ENCODE measurements around the gene RAB33B.

Gene RAB33B

GRCh38 chr4:139484783-139485311, 30.9 kb downstream of the RAB33B start:
- Histone ChIP-seq H3K4me2 (ENCODE audit: low read depth, low read length, poor library complexity, severe bottlenecking) (no peak overlapping the region), H3K9me3 (ENCODE audit: insufficient read depth, low read depth, low read length) (no peaks in the 10 kb centered on the region), H4K20me1 (ENCODE audit: insufficient read depth, low read length, poor library complexity, severe bottlenecking) (no peaks in the 10 kb centered on the region), H3K36me3 (ENCODE audit: insufficient read depth, low read length) (no peaks in the 10 kb centered on the region), H3K4me1 (ENCODE audit: insufficient read depth, low read length, poor library complexity, severe bottlenecking) (no peaks in the 10 kb centered on the region), H3K27me3 (ENCODE audit: insufficient read depth, low read length, poor library complexity, severe bottlenecking) (no peaks in the 10 kb centered on the region), H2AFZ (ENCODE audit: low read length) (no peak overlapping the region), H3K9me2 (replicated peaks; ENCODE audit: low read depth, low read length) (no peaks in the 10 kb centered on the region), H3F3A (ENCODE audit: low read depth) (no peaks in the 10 kb centered on the region), H3K9ac (ENCODE audit: low read depth, low read length, poor library complexity, severe bottlenecking) (no peak overlapping the region), H3K4me3 (ENCODE audit: low read length, poor library complexity, severe bottlenecking) (no peak overlapping the region), H3K79me2 (ENCODE audit: insufficient read depth, low read length) (no peaks in the 10 kb centered on the region)
- TF ChIP-seq EZH2phosphoT487 (IDR thresholded peaks at IDR 0.05; ENCODE audit: borderline replicate concordance): no peak
- TF ChIP-seq, protein P1, sequence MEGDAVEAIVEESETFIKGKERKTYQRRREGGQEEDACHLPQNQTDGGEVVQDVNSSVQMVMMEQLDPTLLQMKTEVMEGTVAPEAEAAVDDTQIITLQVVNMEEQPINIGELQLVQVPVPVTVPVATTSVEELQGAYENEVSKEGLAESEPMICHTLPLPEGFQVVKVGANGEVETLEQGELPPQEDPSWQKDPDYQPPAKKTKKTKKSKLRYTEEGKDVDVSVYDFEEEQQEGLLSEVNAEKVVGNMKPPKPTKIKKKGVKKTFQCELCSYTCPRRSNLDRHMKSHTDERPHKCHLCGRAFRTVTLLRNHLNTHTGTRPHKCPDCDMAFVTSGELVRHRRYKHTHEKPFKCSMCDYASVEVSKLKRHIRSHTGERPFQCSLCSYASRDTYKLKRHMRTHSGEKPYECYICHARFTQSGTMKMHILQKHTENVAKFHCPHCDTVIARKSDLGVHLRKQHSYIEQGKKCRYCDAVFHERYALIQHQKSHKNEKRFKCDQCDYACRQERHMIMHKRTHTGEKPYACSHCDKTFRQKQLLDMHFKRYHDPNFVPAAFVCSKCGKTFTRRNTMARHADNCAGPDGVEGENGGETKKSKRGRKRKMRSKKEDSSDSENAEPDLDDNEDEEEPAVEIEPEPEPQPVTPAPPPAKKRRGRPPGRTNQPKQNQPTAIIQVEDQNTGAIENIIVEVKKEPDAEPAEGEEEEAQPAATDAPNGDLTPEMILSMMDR (conservative IDR thresholded peaks at IDR 0.05; ENCODE audit: low read length): no peak

- Histone ChIP-seq H3K9ac (ENCODE audit: low read depth, low read length, poor library complexity, severe bottlenecking) (no peak overlapping the region), H3K36me3 (ENCODE audit: insufficient read depth, low read length) (no peaks in the 10 kb centered on the region), H3K4me1 (ENCODE audit: insufficient read depth, low read length, poor library complexity, severe bottlenecking) (no peaks in the 10 kb centered on the region), H2AFZ (ENCODE audit: low read length) (peak overlapping the region; percentile 38; the same call in 1 of the 2 replicates), H3K4me2 (ENCODE audit: low read depth, low read length, poor library complexity, severe bottlenecking) (no peak overlapping the region), H3K9me3 (ENCODE audit: insufficient read depth, low read depth, low read length) (no peaks in the 10 kb centered on the region), H3F3A (ENCODE audit: low read depth) (no peaks in the 10 kb centered on the region), H4K20me1 (ENCODE audit: insufficient read depth, low read length, poor library complexity, severe bottlenecking) (no peaks in the 10 kb centered on the region), H3K79me2 (ENCODE audit: insufficient read depth, low read length) (no peaks in the 10 kb centered on the region), H3K27me3 (ENCODE audit: insufficient read depth, low read length, poor library complexity, severe bottlenecking) (no peaks in the 10 kb centered on the region), H3K9me2 (replicated peaks; ENCODE audit: low read depth, low read length) (no peaks in the 10 kb centered on the region), H3K4me3 (ENCODE audit: low read length, poor library complexity, severe bottlenecking) (no peak overlapping the region)
- TF ChIP-seq, protein P1 (conservative IDR thresholded peaks at IDR 0.05; ENCODE audit: low read length): no peak
- no peak for TF ChIP-seq EZH2phosphoT487 (IDR thresholded peaks at IDR 0.05; ENCODE audit: borderline replicate concordance)
These were observed 34.5 kb downstream of the RAB33B start for GRCh38 chr4:139488442-139488841.

GRCh38 chr4:139489638-139490037, 35.7 kb downstream of the RAB33B start:
- Histone ChIP-seq H3K36me3 (ENCODE audit: insufficient read depth, low read length) (no peaks in the 10 kb centered on the region), H3K27me3 (ENCODE audit: insufficient read depth, low read length, poor library complexity, severe bottlenecking) (no peaks in the 10 kb centered on the region)

More at GRCh38 chr4:139489638-139490037, 35.7 kb downstream of the RAB33B start:
- no peak for TF ChIP-seq EZH2phosphoT487 (IDR thresholded peaks at IDR 0.05; ENCODE audit: borderline replicate concordance)
- TF ChIP-seq, protein P1 (conservative IDR thresholded peaks at IDR 0.05; ENCODE audit: low read length): no peak
- H3K4me3 ChIP-seq (ENCODE audit: low read length, poor library complexity, severe bottlenecking): no peak overlapping the region
- no peaks in the 10 kb centered on the region for H4K20me1 ChIP-seq (ENCODE audit: insufficient read depth, low read length, poor library complexity, severe bottlenecking)
- no peaks in the 10 kb centered on the region for H3K9me3 ChIP-seq (ENCODE audit: insufficient read depth, low read depth, low read length)
- no peak overlapping the region for H3K4me2 ChIP-seq (ENCODE audit: low read depth, low read length, poor library complexity, severe bottlenecking)
- H3K4me1 ChIP-seq (ENCODE audit: insufficient read depth, low read length, poor library complexity, severe bottlenecking): no peaks in the 10 kb centered on the region
- H3F3A ChIP-seq (ENCODE audit: low read depth): no peaks in the 10 kb centered on the region
- no peaks in the 10 kb centered on the region for H3K9me2 ChIP-seq (replicated peaks; ENCODE audit: low read depth, low read length)
- no peaks in the 10 kb centered on the region for H3K79me2 ChIP-seq (ENCODE audit: insufficient read depth, low read length)
- no peak overlapping the region for H3K9ac ChIP-seq (ENCODE audit: low read depth, low read length, poor library complexity, severe bottlenecking)
- no peak overlapping the region for H2AFZ ChIP-seq (ENCODE audit: low read length)

All from Loucy (cell line).